G401.6 (cell line): ENCODE results near the gene SLC38A8.

Experiments used
- FAIRE-seq: peaks from 2 replicates; lab custom pipeline; 2012; peaks lifted over from hg19 to GRCh38; lab: Jason Lieb, UNC

Gene SLC38A8

GRCh38 chr16:83968891-83969649, 73.5 kb downstream of the SLC38A8 start:
- FAIRE-seq: no peak

GRCh38 chr16:83968306-83968851, 74.2 kb downstream of the SLC38A8 start:
- no peak for FAIRE-seq

- no peak for FAIRE-seq
Measured at GRCh38 chr16:83967838-83968305, 74.7 kb downstream of the SLC38A8 start, which contains the start of gene NECAB2. Gene NECAB2, plus strand, starts transcription at chr16:83968244. Its CDS starts 405 bp downstream, at chr16:83968649.

- FAIRE-seq: no peak
Measured at GRCh38 chr16:83967091-83967490, 75.5 kb downstream of the SLC38A8 start.

GRCh38 chr16:83966153-83966696, 76.4 kb downstream of the SLC38A8 start:
- FAIRE-seq: no peak

- no peak for FAIRE-seq
Measured at GRCh38 chr16:83965444-83966152, 77.0 kb downstream of the SLC38A8 start.

- FAIRE-seq: no peak
Measured at GRCh38 chr16:83964684-83965443, 77.7 kb downstream of the SLC38A8 start.

GRCh38 chr16:83963277-83964119, 79.1 kb downstream of the SLC38A8 start:
- no peak for FAIRE-seq

GRCh38 chr16:83961591-83961990, 81.0 kb downstream of the SLC38A8 start:
- no peak for FAIRE-seq

GRCh38 chr16:83960521-83961249, 81.9 kb downstream of the SLC38A8 start:
- no peak for FAIRE-seq
